Caco-2 (cell line): ENCODE data around the gene RGPD4. TPM values are rescaled to one million over a fixed set of nuclear protein-coding genes. Genes with fewer than 3 reads are reported as not detected.

ENCODE experiments used
- BruUV-seq: library from RNA; stranded (reverse); fragments of 400-500 nt; replicated peaks from 2 replicates; lab custom pipeline; 2021; lab: Mats Ljungman, UMichigan
- CTCF ChIA-PET: fragments of 300-600 bp; sonication (Branson Sonifier 250); formaldehyde crosslinking; loops from one replicate; lab custom pipeline; 2022; ENCODE audit warnings: antibody characterized with exemption; lab: Charles Lee
- POLR2A ChIA-PET: fragments of 300-600 bp; sonication (Branson Sonifier 250); formaldehyde crosslinking; loops from one replicate; lab custom pipeline; 2022; ENCODE audit warnings: antibody characterized with exemption; lab: Charles Lee
- DNase-seq, 2 experiments: peaks; one replicate each; pipeline versions ENCODE4 v3.0.0 to v3.0.0-alpha.2; 2020 to 2022
- H3K27me3 ChIP-seq: replicated peaks from 2 replicates; pipeline ENCODE4 v1.6.0; 2011; ENCODE audit warnings: low read length; ENCODE audit not compliant: control insufficient read depth, insufficient read depth
- H3K36me3 ChIP-seq: 2 replicates; pipeline ENCODE4 v1.5.1; 2011; ENCODE audit warnings: low read length; ENCODE audit not compliant: control insufficient read depth, insufficient read depth
- H3K4me1 ChIP-seq: fragments of 250-450 bp; sonication (Bioruptor Pico); 2 replicates; pipeline ENCODE4 v1.5.1; 2020; ENCODE audit warnings: mild to moderate bottlenecking
- H3K4me3 ChIP-seq: 2 replicates; pipeline ENCODE4 v1.5.1; 2011; ENCODE audit warnings: low read depth, mild to moderate bottlenecking, control low read depth, low read length
- H3K9me3 ChIP-seq: fragments of 250-450 bp; sonication (Bioruptor Pico); 2 replicates; pipeline ENCODE4 v1.5.1; 2020; ENCODE audit warnings: mild to moderate bottlenecking, moderate library complexity
- H3K27ac Mint-ChIP-seq: one replicate; pipeline ENCODE4 v1.8.0; 2022; ENCODE audit warnings: mixed read lengths; ENCODE audit not compliant: unreplicated experiment
- H3K27me3 Mint-ChIP-seq: one replicate; pipeline ENCODE4 v1.8.0; 2022; ENCODE audit warnings: mixed read lengths; ENCODE audit not compliant: insufficient read depth, unreplicated experiment
- H3K36me3 Mint-ChIP-seq: one replicate; pipeline ENCODE4 v1.8.0; 2022; ENCODE audit warnings: mild to moderate bottlenecking, mixed read lengths; ENCODE audit not compliant: insufficient read depth, unreplicated experiment
- H3K4me1 Mint-ChIP-seq: one replicate; pipeline ENCODE4 v1.8.0; 2022; ENCODE audit warnings: low read depth, mixed read lengths; ENCODE audit not compliant: unreplicated experiment
- H3K4me3 Mint-ChIP-seq: one replicate; pipeline ENCODE4 v1.8.0; 2022; ENCODE audit warnings: mild to moderate bottlenecking, moderate library complexity, mixed read lengths; ENCODE audit not compliant: unreplicated experiment
- H3K9me3 Mint-ChIP-seq: one replicate; pipeline ENCODE4 v1.8.0; 2022; ENCODE audit warnings: mixed read lengths; ENCODE audit not compliant: unreplicated experiment
- intact Hi-C: fragments of 100-400 bp; cut with micrococcal nuclease; formaldehyde crosslinking; loops from one replicate; pipeline ENCODE4 v1.10.0; 2022; ENCODE audit not compliant: unreplicated experiment
- total RNA-seq: library from RNA; stranded (reverse); gene quantifications from 2 replicates; pipeline ENCODE4 v1.2.3, GENCODE V29; 2022
- TF ChIP-seq, protein P1 (sequence below), 2 experiments: fragments of 200-600 bp in 1 of 2; IDR thresholded peaks; 1 replicate in 1 of 2; 2 replicates in 1 of 2; pipeline versions ENCODE4 v1.5.1 to v1.8.0; 2011 to 2022; ENCODE audit warnings: antibody characterized with exemption in 1 of 2, control low read depth in 1 of 2, inconsistent platforms in 1 of 2, low read depth in 1 of 2, low read length in 1 of 2, mild to moderate bottlenecking in 1 of 2, moderate library complexity in 1 of 2; ENCODE audit not compliant: insufficient read depth in 1 of 2, severe bottlenecking in 1 of 2, unreplicated experiment in 1 of 2

Gene RGPD4
- total RNA-seq, 1 experiment from 2014 or later = 0.07 TPM

DNA sequence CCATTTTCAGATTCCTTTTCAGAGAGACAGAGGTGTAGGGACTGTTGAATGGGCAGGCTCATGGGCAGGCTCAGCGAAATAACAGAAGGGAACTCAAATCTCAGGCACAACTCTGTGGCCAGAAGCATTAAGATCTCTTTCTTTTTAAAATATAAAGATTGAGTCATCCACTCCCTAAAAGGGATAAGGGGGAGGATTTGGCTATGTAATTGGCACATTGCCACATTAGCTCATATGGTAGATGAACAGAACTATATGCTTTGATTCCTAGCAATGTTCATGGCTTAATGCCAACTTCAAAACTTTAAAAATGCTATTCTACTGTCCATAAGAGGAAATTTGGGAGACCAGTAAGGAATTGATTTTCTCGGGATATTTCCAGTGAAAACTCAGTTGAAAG, 105.8 kb downstream of the RGPD4 start:
- TF ChIP-seq, protein P1, sequence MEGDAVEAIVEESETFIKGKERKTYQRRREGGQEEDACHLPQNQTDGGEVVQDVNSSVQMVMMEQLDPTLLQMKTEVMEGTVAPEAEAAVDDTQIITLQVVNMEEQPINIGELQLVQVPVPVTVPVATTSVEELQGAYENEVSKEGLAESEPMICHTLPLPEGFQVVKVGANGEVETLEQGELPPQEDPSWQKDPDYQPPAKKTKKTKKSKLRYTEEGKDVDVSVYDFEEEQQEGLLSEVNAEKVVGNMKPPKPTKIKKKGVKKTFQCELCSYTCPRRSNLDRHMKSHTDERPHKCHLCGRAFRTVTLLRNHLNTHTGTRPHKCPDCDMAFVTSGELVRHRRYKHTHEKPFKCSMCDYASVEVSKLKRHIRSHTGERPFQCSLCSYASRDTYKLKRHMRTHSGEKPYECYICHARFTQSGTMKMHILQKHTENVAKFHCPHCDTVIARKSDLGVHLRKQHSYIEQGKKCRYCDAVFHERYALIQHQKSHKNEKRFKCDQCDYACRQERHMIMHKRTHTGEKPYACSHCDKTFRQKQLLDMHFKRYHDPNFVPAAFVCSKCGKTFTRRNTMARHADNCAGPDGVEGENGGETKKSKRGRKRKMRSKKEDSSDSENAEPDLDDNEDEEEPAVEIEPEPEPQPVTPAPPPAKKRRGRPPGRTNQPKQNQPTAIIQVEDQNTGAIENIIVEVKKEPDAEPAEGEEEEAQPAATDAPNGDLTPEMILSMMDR (IDR thresholded peaks at IDR 0.05; ENCODE audit: insufficient read depth in 1 of 2, low read depth in 1 of 2, low read length in 1 of 2, severe bottlenecking in 1 of 2, unreplicated experiment in 1 of 2) = no peak
- Mint-ChIP-seq H3K36me3 (no peaks in the 10 kb centered on the region), H3K4me3 (no peak overlapping the region), H3K4me1 (no peaks in the 10 kb centered on the region), H3K27me3 (peaks cover 6% of the 10 kb centered on the region), H3K27ac (no peak overlapping the region), H3K9me3 (no peaks in the 10 kb centered on the region)
- Histone ChIP-seq H3K4me3 (no peak overlapping the region), H3K4me1 (no peaks in the 10 kb centered on the region), H3K27me3 (no peaks in the 10 kb centered on the region), H3K36me3 (no peaks in the 10 kb centered on the region), H3K9me3 (peaks cover 4% of the 10 kb centered on the region; the same call in 1 of the 2 replicates)
- POLR2A ChIA-PET = no interaction called here
- DNase-seq = no peak
- intact Hi-C loops = loop anchor here (10.0 kb wide), 1 partner anchor 1068 kb away; no protein-coding TSS in a partner anchor
- CTCF ChIA-PET = no interaction called here
- no TSS peak for BruUV-seq

DNA sequence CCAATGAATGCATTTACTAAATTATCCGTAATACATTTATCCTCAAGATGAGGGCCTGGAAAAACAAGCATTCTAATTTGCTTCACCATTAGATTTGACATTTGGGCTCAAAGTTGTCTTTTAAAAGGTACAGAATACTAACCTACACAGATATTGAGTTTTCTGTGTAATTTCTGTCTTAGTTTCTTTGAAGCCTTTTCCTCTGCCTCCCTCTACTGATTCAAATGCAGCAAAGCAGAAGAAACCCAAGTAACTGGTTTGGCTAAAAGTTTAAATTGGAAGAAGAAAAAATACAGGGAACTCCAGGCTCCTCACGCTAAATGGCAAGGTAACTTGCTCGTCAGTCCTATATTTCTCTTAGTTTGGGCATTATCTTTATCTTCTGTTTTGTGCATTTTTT, 106.3 kb downstream of the RGPD4 start:
- ChIA-PET CTCF (no interaction called here), POLR2A (no interaction called here)
- H3K9me3 ChIP-seq = peaks cover 4% of the 10 kb centered on the region; the same call in 1 of the 2 replicates
- peak in 1 of 2 experiments; percentile 3 for DNase-seq
- Mint-ChIP-seq H3K9me3 (no peaks in the 10 kb centered on the region), H3K27ac (no peak overlapping the region), H3K27me3 (peaks cover 6% of the 10 kb centered on the region), H3K4me1 (no peaks in the 10 kb centered on the region), H3K4me3 (no peak overlapping the region), H3K36me3 (no peaks in the 10 kb centered on the region)
- BruUV-seq = no TSS peak
- H3K36me3 ChIP-seq = no peaks in the 10 kb centered on the region
- H3K27me3 ChIP-seq = no peaks in the 10 kb centered on the region
- intact Hi-C loops = loop anchor here (10.0 kb wide), 1 partner anchor 1068 kb away; no protein-coding TSS in a partner anchor
- H3K4me3 ChIP-seq = no peak overlapping the region
- TF ChIP-seq, protein P1 (IDR thresholded peaks at IDR 0.05; ENCODE audit: insufficient read depth in 1 of 2, low read depth in 1 of 2, low read length in 1 of 2, severe bottlenecking in 1 of 2, unreplicated experiment in 1 of 2) = peak in 1 of 2 experiments; percentile 49
- no peaks in the 10 kb centered on the region for H3K4me1 ChIP-seq

DNA sequence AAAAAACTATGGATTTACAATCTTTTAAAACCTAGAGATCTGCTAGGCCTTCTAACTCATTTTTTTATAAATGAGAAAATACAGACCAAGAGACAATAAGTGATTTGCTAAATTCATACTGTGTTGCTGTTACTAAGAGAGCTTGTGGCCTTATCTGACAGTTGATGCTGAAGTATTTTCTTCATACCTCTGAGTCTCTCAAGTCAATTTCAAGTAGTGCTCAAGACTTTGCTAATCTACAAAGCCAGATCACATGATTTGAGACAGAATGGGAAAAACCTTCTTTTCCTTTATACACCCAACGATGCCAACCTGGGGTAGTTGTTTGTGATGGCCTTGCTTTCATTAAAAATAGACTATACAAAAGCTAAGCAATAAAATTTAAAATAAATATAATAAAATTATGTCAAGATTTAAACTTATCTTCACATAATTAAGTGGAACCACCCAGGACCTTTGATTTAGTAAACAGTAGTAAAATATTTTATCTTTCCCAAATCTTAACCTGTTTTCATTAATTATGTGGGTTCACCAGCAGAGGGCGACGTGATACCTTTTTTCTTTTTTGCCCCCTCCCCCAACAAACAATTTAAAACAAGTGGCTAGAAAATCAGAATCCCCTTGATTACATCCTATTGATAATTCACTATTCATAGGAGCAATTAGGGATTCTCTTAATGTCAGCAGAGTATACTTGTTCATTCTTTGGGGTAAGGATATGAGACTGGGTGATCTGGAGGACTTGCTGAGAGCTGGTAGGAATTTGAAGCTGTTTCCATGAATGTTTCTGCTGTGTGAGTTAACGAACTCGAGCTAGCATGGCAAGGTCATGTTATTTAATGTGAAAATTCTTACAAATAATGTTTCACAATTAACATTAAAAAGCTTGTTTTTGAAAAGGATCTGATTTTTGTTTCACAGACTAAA, 110.0 kb downstream of the RGPD4 start:
- Histone ChIP-seq H3K27me3 (no peaks in the 10 kb centered on the region), H3K9me3 (peaks cover 4% of the 10 kb centered on the region; the same call in 1 of the 2 replicates), H3K4me1 (no peaks in the 10 kb centered on the region), H3K36me3 (no peaks in the 10 kb centered on the region), H3K4me3 (no peak overlapping the region)
- no TSS peak for BruUV-seq
- Mint-ChIP-seq H3K4me1 (no peaks in the 10 kb centered on the region), H3K27ac (no peak overlapping the region), H3K9me3 (no peaks in the 10 kb centered on the region), H3K27me3 (peaks cover 6% of the 10 kb centered on the region), H3K36me3 (no peaks in the 10 kb centered on the region), H3K4me3 (no peak overlapping the region)
- CTCF ChIA-PET = interaction anchor here (0.6 kb wide), 2 partner anchors 233 to 248 kb away, joined by 3 read pairs; no protein-coding TSS in a partner anchor
- POLR2A ChIA-PET = no interaction called here
- intact Hi-C loops = loop anchor here (1.0 to 10.0 kb wide), 3 partner anchors 101 to 1072 kb away; no protein-coding TSS in a partner anchor
- TF ChIP-seq, protein P1 (IDR thresholded peaks at IDR 0.05; ENCODE audit: insufficient read depth in 1 of 2, low read depth in 1 of 2, low read length in 1 of 2, severe bottlenecking in 1 of 2, unreplicated experiment in 1 of 2) = peak; percentile 17 to 61
- peak in 1 of 2 experiments; percentile 26 for DNase-seq
